ENCODE data around the gene RIC1.
"Not testable (repeated sequence)": the region's sequence is repeated elsewhere in the genome, so short reads cannot be mapped to it uniquely, and the experiment has no call there.

The RIC1 gene

DNA sequence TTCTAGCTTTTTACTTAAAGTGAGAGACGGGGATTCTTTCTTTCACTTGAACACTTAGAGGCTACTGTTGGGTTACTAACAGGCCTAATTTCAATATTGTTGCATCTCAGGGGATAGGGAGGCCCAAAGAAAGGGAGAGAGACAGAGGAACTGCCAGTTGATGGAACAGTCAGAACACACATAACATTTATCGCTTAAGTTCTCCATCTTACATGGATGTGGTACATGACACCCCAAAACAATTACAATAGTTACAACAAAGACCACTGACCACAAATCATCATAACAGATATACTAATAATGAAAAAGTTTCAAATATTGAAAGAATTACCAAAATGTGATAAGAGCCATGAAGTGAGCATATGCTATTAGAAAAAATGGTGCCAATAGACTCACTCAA lies 4.3 kb upstream of the RIC1 start:
- DNase-seq (ENCODE audit: low spot score): no peak

DNA sequence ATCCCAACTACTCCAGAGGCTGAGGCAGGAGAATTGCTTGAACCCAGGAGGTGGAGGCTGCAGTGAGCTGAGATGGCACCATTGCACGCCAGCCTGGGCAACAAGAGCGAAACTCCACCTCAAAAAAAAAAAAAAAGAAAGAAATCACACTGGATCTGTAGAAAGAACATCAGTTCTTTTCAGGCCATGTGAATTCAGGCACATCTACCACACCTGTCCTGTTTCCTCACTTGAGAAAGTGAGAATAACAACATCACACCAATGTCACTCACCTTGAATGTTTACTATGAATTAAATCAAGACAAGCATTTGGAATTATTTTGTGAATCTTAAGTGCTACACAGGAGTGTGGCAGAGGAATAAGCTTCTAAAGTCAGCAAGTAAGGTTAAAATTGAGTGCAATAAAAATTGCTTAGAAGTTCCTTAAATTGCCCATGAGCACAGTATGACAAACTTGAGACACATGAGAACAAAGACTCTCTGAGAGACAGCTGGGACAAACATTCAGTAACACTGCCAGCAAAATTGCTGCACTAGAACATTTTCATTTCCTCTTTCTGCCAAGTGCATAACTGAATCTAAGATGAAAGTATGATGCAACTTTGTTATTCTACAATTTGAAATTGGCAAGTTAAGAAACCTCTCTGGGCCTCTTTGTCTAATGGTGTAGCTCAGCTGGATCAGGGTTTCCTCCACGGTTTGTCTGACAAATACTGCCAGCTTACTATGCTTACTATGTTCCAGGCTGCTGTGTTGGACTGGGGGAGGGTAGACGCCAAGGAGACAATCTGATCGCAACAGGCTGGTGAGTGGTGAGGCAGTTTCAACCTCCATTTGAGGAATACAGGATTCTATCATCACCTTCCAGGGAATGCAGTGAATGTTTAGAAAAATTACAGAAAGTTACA lies 1.9 kb upstream of the RIC1 start:
- peak; percentile 54 for DNase-seq (ENCODE audit: low spot score)

DNA sequence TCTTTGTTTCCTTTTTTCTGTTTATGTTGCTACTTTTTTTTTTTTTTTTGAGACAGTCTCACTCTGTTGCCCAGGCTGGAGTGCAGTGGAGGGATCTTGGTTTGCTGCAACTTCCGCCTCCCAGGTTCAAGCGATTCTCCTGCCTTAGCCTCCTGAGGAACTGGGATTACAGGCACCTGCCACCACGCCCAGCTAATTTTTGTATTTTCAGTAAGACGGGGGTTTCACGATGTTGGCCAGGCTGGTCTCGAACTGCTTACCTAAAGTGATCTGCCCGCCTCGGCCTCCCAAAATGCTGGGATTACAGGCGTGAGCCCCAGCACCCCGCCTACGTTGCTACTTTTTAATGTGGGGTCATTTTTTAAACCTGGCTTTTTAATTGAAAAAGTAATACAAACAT lies 1.2 kb upstream of the RIC1 start:
- DNase-seq (ENCODE audit: low spot score): not testable (repeated sequence)

DNA sequence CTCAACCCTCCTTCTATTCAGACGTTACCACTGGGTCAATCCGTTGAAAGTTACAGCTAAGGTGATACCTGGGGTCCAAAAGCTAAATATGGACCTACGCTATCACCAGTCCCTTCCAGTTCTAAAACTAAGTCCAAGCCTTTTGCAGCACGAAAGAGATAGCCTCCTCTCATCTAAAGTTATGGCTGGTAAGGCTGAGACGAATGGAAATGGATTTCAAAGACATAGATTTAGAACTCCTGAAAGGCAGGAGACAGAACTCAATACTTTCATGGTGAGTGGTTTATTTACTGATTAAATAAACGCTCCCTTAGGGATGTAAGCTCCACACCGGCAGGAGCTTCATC lies 751 bp upstream of the RIC1 start:
- DNase-seq (ENCODE audit: low spot score): no peak

DNA sequence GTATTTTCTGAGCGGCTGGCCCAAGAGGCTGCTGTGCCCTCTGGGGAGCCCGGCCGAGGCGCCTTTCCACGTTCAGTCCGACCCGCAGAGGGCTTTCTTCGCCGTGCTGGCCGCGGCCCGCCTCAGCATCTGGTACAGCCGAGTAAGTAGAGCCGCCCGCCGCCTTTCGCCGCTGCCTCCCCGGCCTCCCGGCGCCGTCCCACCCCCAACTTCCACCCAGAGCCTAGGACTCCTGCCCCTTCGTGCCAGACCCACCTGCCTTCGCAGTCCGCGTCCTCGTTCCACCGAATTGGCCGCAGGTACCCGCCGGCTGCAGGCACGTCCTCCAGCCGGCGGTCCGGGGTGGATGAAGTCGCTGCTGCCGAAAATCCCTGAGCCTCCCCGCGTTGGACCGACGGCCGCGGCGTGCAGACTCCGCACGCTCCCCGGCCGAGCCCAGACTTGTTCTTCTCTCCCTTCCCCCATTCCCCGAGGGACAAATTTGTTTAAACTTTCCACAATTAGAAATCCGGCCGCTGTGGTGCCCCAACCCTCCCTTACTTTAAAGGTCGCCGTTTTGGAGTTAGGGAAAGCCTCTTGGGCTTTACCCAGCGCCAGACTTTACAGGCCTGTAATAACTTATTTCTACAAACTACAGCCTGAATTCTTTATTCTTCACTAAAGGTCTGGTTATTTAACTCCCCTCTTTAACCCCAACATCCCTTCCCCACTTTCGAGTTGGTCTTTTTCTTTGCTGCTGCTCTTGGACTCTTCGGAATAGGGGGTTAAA lies 589 bp downstream of the RIC1 start:
- peak; percentile 50 for DNase-seq (ENCODE audit: low spot score)

DNA sequence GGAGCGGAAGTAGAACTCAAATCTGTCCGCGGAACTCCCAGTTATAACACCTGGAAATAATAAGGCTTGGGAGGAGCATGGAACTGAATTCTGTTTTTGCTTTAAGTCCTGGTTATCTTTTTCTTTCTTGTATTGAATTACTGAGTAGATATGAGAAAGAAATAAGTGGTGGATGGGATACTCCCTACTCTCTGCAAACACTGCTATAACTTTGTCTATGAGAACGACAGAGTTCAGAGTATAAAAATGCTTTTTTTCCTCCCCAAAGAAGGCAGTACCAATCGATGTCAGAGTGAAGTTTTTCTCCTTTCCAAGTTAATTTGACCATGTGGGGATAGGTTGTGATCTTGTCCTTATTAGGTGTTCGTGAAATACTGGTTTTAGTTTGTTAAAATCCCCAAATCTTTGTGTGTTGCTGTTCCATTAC lies 1.2 kb downstream of the RIC1 start:
- peak; percentile 29 for DNase-seq (ENCODE audit: low spot score)

DNA sequence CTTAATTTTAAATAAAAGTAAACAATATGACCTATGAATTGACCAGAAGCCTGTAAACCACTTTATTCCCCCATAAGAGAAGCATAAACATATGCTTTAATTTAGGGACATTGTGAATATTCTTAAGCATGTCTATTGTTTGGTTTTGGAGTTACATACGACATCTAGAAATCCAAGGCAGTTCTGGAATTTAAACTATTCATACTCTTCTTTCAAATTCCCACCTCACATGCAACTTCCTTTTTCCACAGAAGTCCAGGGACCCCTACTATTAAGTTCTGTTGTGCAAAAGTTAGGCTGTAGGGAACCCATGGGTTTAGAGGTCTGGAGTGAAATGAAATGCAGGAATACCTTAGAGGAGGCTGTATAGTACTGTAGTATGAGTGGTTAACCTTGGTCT lies 2.1 kb downstream of the RIC1 start:
- no peak for DNase-seq (ENCODE audit: low spot score)

DNA sequence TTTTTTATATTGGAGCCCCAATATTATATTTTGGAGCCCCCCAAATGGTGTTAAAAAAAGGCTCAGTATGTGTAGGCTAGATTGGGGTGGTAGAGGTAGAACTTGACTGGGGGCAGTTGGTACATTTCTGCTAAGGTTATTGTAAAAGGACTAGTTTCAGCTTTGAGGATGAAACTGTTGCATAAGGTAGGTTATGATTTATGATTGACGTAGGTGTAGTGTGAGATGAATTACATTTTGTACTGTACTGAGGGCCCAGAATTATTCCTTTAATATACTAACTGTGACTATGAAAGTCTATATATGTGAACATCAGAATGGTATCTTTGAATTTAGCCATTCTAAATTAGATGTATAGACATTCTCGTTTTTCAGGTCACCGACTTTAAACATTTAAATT lies 3.6 kb downstream of the RIC1 start:
- no peak for DNase-seq (ENCODE audit: low spot score)

DNA sequence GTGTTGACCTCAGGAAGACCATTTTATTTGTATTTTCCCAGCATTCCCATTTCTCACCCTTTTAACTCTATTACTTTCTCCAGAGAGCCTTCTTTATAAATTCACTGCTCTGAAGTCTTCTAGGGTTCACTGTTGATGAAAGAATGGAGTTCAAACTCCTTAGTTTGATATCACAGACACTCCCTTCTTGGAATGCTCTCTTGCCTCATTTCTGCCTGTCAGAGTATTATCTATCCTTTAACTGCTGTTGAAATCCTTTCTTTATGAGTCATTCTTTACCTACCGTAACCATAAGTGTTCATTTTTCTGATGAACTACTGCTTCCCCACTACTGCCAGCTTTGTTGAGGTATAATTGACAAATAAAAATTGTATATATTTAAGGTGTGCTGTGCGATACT lies 4.3 kb downstream of the RIC1 start:
- DNase-seq (ENCODE audit: low spot score): no peak

DNA sequence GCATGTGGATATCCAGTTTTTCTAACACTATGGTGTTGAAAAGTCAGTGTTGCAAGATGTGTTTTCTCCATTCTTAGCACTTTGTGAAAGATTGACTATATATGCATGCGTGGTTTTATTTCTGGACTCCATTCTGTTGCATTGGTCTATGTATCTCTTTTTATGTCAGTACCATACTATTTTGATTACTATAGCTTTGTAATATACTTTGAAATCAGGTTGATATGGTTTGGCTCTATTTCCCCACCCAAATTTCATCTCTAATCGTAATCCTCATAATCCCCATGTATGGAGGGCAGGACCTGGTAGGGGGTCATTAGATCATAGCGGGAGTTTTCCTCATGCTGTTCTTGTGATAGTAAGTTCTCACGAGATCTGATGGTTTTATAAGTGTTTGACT lies 6.5 kb downstream of the RIC1 start:
- no peak for DNase-seq (ENCODE audit: low spot score)

DNA sequence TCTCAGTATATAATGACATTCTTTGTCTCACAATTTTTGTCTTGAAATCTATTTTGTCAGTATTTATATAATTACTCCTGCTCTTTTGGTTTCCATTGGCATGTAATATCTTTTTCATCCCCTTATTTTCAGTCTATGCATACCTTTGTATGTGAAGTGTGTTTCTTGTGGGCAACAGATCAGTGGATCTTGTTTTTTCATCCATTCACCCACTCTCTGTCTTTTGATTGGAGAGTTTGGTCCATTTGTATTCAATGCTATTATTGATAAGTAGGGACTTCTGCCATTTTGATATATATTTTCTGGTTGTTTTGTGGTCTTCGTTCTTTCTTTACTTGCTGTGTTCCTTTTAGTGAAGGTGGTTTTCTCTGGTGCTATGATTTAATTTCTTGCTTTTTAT lies 10.9 kb downstream of the RIC1 start:
- DNase-seq (ENCODE audit: low spot score): no peak

DNA sequence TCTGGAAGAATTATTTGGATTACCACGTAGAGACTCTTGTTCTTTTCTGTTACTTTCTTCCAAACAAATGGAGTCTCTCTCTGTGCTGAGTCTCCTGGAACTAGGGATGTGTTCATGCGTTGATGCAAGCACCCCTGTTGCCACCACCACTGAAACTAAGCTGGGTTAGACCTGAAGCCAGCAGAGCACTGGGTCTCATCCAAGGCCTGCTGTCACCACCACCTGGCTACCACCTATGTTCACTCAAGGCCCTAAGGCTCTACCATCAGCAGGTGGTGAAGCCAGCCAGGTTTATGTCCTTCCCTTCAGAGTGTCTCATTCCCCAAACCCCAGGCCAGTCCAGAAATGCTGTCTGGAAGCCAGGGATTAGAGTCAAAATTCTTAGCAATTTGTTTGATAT lies 13.3 kb downstream of the RIC1 start:
- DNase-seq (ENCODE audit: low spot score): no peak

DNA sequence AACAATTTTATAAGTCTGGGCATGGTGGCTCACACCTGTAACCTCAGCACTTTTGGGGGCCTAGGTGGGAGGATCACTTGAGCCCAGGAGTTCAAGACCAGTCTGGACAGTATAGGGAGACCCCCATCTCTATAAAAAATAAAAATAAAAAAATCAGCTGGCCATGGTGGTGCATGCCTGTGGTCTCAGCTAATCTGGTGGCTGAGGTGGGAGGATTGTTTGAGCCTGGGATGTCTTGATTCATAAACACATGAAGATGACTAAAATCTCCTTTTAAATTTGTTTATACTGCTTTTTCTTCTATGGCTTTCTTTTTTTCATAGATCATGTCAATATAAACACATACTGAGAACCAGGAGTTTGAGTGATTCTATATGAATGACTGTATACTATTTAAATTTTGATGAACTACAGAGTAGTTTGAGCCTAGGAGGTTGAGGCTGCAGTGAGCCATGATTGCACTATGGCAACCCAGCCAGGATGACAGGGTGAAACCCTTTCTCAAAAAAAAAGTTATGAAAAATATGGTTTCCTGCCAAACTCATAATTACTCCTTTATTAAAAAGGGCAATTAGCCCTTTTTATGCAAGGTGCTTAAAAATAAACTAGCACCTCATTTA lies 14.2 kb downstream of the RIC1 start:
- DNase-seq (ENCODE audit: low spot score): no peak

DNA sequence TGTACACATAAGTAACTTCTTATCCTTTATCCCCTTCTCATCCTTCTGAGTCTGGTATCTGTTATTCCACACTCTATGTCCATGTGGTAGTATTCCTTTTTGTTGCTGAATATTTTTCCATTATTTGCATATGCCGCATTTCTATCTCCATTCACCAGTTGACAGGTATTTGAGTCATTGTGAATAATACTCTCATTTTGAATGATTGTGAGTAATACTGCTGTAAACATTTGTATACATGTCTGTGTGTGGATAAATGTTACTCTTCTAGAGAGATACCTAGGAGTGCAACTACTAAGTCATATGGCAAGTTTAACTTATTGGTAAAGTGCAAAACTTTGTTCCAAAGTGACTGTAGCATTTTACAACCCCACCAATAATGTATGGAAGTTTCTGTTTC lies 15.6 kb downstream of the RIC1 start:
- no peak for DNase-seq (ENCODE audit: low spot score)

DNA sequence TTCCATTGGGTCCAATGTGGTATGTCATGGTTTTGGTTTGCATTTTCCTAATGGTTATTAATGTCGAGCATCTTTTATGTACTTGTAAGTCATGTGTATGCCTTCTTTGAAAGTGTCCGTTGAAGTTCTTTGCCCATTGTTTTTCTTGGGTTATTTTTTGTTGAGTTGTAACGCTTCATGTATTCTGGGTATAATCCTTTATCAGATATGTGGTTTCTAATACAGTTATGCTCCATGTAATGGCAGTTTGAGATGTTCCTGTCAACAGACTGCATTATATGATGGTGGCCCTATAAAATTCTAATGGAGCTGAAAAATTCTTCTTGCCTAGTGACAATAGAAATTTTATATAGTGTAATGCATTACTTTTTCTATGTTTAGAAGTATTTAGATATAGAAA lies 17.2 kb downstream of the RIC1 start:
- DNase-seq (ENCODE audit: low spot score): no peak

DNA sequence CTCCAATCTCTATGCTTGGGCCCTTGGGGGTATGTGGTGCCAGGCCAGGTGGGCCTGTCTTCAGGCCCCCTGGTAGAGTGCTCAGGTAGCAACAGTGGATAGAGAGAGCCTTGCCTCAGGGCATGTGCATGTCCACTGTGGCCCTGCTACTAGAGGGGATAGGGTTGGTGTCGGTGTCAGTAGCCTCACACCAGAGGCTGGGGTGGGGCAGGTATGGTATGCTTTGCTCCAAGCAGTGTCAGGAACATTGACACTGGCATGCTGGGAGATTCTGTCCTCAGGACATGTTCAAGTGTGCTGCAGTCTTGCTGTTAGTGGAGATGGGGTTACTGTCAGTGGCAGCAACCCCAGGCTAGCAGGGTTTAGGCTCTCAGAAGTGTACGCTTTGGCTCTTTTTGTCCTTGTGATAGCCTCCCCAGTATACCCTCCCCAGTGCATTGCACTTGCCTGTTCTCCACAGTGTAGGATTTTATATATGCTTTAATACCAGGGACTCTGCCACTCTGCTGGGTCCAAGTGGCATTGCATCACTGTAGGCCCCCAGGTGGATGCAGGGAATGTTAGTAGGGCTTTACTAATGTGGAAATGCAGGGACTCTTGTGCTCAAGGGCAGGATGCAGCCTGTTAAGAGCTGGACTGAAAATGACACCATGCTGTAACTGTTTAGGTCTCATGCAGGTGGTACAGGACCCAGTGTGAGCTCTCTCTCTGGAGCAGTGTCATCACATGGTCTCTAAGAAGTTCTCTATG lies 21.6 kb downstream of the RIC1 start:
- DNase-seq (ENCODE audit: low spot score): no peak

DNA sequence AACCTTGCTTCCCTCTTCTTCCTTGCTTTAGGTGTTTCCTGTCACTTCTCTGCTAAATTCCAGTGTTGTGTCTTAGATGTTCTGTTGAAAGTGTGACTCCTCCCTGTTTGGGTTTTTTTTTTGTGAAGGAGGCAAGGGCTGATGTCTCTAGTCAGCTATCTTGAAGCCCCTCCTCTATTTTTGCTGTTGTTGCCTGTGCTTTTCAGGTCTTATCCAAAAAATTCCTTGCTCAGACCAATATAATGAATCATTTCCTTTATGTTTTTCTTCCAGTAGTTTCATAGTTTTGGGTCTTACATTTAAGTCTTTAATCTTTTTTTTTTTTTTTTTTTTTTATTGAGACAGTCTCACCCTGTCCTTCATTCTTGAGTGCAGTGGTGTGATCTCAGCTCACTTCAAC lies 22.3 kb downstream of the RIC1 start:
- DNase-seq (ENCODE audit: low spot score): no peak

DNA sequence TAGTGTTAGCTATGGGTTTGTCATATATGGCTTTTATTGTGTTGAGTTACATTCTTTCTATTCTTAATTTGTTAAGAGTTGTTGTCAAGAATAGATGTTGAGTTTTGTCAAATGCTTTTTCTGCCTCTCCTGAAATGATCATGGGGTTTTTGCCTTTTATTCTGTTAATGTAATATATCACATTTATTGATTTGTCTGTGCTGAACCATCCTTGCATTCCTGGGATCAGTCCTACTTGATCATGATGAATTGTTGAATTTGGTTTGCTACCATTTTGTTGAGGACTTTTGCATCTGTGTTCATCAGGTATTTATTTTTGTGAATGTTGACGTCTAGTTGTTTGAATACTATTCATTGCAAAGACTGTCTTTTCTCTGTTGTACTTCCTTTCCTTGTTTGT lies 23.9 kb downstream of the RIC1 start:
- no peak for DNase-seq (ENCODE audit: low spot score)

DNA sequence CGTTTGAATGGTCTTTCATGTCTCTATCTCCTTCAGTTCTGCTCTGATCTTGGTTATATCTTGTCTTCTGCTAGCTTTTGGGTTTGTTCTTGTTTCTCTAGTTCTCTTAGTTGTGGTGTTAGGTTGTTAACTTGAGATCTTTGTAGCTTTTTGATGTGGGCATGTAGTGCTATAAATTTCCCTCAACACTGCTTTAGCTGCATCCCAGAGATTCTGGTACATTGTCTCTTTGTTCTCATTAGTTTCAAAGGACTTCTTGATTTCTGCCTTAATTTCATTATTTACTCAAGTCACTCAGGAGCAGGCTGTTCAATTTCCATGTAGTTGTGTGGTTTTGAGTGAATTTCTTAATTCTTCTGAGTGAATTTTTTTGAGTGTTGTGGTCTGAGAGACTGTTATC lies 33.9 kb downstream of the RIC1 start:
- DNase-seq (ENCODE audit: low spot score): not testable (repeated sequence)

DNA sequence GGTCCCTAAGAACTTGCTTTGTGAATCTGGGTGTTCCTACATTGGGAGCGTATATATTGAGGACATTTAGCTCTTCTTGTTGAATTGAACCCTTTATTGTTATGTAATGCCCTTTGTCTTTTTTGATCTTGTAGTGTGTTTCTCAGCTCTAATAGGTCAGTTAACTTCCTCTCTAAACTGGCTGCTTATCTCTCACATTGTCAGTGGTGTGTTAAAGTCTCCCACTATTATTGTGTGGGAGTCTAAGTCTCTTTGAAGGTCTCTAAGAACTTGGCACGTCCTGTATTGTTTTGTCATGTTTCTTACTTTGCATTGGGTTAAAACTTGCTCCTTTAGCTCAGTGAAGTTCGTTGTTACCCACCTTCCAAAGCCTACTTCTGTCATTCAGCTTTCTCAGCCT lies 36.2 kb downstream of the RIC1 start:
- no peak for DNase-seq (ENCODE audit: low spot score)

DNA sequence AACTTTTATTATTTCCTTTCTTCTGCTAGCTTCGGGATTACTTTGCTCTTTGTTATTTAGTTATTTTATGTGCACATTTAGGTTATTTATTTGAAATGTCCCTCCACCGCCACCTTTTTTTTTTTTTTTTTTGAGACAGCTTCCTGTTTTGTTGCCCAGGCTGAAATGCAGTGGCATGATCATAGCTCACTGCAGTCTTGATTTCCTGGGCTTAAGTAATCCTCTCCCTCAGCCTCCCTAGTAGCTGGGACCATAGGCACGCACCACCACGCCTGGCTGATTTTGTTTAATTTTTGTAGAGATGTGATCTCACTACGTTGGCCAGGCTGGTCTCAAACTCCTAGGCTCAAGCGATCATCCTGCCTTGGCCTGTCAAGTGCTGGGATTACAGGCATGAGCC lies 38.5 kb downstream of the RIC1 start:
- DNase-seq (ENCODE audit: low spot score): no peak

DNA sequence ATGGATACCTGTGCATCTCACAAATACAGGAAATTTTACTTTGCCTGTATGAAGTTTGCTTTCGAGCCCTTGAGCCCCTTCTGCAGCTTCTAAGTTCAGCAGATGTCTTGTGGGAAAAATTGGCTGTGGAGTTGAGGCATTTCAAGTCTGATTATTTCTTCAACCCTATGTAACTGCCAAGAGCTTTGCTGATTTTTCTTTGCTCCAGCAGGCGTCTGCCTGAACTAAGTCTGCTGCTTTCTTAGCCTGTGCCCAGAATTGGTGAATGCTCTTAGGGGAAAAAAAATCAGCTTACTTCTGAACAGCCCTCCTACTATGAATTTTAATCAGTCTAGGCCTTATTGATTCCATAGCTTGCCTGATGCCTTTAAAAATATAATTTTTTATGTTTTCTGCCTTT lies 41.2 kb downstream of the RIC1 start:
- peak; percentile 42 for DNase-seq (ENCODE audit: low spot score)
